DMS79 treated with DMSO at 0.1 percent for 48 hours (cell line): ENCODE measurements around the gene MARK3.
A peak's percentile ranks its signal among the peaks of the same experiment; 100 is the strongest.
"Not testable (repeated sequence)": the region's sequence is repeated elsewhere in the genome, so short reads cannot be mapped to it uniquely, and the experiment has no call there.

ENCODE experiments used
- DNase-seq: peaks from one replicate; lab custom pipeline; 2025; lab: John Stamatoyannopoulos, UW

MARK3 gene

DNA sequence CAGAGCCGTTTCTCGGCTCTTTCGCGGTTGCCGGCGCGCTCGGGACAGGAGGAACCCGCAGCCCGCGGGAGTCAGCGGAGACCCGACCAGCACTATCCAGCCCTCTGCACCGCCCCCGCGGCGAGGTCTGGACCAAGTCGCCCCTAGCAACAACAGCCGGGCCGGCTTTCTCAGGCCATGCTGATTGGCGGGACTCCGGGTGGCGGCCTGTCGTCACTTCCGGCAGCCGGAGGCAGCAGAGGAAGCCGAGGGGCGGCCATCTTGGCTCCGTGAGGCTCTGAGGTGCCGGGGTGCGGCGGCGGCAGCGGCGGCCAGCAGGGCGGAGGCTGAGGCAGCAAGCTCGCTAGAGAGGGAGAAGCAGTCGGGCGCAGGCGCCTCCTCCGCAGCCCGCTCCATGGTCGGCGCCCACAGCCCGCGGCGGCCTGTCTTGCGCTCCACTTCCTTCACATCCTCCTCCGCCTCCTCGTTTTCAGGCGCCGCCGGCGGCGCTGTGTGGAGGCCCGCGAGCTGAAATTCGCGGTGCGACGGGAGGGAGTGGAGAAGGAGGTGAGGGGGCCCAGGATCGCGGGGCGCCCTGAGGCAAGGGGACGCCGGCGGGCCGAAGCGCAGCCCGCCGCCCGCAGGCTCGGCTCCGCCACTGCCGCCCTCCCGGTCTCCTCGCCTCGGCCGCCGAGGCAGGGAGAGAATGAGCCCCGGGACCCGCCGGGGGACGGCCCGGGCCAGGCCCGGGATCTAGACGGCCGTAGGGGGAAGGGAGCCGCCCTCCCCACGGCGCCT, at the start of gene MARK3:
Gene MARK3 (plus strand): TSS at position 264 of the 777 bp plus-strand sequence. CDS start 615 bp downstream, outside the sequence.
- peak; percentile 96 for DNase-seq

DNA sequence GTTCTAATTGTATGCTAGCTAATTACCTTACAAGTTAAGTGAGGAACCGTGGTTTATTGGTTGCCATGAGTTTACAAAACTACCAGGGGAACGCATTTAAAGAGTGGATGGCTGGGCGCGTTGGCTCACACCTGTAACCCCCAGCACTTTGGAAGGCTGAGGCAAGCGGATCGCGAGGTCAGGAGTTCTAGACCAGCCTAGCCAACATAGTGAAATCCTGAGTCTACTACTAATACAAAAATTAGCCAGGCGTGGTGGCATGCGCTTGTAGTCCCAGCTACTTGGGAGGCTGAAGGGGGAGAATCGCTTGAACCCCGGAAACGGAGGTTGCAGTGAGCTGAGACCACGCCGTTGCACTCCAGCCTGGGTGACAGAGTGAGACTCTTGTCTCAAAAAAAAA, 49.0 kb upstream of the MARK3 start:
- DNase-seq: no peak

DNA sequence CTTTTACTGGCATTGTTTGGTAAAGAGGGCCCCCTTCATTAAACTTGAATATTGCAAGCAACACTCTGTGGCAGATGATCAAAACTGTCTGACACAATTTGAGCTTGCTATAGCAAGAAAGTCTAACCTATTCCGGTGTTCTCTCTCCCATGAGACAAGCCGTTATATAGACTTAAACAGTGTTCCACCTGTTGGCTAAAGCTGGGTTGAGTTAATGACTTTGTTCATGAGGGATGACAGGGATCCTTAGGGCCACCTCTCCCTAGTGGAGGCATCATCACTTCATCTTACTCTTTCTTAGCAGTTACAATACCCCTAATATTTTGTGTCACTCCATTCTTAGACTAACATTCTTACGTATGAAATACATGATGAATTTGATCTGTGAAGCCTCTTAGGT, 47.4 kb upstream of the MARK3 start:
- no peak for DNase-seq

DNA sequence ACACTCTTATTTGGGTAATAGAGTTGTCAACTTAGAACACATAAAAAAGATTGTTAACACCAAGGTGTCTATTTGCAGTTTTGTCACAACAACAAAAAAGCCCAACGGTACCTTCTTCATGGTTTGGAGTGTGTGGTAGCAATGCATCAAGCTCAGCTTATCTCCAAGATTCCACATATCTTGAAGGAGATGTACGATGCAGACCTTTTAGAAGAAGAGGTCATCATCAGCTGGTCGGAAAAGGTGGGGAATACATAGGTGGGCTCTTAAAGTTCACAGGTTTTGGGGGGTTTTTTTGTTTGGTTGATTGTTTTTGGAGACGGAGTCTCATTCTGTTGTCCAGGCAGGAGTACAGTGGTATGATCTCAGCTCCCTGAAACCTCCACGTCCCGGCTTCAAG, 45.7 kb upstream of the MARK3 start:
- no peak for DNase-seq

DNA sequence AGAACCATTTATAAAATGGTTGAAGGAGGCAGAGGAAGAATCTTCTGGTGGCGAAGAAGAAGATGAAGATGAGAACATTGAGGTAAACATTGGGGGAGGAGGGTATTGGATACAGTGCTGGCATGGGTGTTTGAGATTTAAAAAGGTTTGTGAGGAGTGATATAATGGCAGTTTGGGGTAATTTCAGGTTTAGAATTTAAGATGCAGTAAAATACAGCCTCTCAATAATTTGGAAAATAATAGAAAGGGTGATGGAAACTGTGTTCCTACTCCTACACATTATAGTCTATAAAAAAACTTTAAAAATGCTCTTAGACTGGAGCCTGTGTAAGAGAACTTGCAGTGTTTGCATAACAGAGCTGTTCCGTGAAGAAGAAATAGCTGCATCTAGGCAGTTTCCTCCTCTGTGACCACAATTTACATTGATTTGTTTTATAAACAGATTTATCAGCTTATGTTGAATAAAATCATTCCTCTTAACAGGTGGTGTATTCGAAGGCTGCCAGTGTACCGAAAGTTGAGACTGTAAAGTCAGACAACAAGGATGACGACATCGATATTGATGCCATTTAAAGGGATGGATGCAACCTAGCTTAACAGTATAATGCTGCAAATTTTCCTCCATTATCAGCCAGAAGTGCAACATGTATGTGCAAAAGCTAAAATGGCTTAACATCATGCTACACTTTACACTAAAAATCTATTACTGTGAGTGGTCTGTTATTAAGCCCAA, 44.6 kb upstream of the MARK3 start:
- no peak for DNase-seq

DNA sequence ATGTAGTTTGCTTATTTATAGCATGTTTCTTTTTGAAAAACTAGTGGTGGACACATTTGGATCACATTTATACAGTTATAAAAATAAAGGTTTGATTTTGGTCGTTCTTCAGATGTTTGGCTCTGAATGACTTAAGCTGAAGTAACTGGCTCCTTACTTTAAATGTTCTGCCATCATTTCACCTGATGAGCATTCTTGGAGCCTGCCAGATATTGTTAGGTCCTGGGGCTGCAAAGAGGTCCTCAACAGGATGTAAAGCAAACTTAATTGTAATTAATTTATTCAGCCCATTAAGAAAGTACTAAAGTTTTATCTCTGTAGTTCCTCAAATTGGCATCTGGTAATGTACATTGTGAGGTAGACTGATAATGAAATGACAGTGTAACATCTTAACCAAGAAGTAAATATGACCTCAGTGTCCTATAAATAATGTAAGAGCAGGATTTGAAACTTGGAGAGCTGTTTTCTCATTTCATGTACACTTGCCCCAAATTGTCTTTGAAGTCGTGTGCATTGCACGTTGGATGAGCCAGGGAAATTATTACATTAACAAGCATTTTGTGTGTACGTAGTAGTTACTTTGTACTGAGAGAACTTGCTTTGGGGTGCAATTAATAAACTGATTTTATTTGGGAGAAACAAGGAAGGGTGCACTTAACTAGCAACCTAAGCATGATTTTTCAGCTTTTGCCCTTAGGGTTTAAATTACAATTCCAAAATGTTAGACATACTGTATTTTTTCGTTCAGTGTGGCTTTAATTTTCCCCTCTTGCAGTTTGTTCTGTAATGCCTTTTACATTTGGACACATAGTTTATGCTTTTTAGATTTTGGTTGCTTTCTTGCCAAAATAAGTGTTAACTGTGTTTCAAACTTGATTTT, 43.7 kb upstream of the MARK3 start:
- DNase-seq: no peak

DNA sequence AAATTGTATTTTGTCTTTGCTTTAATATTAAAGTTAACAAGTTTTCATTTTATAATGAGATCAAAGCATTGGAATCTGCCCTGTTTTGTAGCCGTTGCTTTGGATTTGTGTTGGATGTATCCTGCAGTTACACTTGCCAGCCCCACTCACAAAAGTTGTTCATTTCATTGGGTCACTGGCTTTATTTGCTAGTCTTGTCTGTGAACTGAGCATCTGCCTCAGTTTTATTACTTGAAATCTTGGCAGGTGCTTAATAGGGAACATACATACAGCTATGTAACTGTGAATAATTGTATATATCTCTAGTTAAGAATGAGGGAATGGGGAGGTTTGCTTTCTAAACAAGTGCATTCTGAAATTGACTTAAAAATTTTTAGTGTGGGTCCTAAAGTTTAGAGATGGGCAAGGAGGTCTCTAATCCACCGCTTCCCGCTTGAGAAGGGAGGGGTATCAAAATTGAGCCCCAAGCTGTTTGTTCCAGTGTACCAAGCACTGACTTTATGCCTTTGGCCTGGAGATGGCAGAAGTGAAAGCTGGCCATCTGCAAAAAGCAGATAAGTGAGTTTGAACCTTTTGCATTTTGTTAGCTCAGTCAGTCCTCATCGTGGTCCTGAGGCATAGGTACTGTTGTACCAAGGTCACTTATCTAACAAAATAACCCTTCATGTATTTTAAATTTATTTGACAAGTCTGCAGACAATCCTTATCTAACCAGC, 41.9 kb upstream of the MARK3 start:
- no peak for DNase-seq

DNA sequence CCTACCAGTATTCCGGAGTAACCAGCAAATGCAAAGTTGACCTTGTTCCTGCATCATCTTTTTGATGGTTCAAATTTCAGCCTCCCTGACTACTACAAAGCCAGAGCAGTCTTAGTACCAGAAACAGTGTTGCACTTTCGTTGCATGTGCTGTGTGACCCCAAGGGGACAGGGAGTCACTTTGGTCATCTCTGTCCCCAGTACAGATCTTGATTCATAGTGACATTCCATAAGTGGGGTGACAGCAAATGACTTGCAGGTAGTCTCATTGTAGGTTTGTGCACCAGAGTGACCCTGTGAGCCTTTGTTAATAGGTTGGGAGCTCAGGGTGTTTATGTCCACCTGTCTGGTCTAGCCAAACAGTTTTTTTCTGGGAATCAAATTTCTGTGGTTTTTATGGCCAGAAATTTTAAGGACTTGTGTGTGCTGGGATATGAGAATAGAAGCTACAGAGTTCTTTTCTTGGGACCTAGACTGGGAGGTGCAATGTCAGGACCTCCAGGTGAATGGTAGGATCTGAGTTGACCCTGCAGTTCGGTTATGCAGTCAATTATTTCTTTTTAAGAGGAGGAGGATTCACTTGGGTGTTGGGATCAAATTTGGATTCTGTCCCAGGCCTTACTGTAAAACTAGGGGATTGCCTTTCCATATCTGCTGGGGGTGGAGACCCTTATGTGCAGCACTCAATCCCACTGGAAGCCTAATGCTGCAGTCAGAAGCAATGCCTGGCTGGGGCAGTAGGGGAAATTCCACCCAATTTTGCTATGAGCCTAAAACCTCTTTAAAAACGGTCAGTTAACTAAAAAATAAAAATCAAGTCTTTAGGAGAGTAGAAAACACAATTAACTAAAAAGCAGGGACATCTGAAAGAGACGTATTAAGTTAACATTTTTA, 41.1 kb upstream of the MARK3 start:
- no peak for DNase-seq

DNA sequence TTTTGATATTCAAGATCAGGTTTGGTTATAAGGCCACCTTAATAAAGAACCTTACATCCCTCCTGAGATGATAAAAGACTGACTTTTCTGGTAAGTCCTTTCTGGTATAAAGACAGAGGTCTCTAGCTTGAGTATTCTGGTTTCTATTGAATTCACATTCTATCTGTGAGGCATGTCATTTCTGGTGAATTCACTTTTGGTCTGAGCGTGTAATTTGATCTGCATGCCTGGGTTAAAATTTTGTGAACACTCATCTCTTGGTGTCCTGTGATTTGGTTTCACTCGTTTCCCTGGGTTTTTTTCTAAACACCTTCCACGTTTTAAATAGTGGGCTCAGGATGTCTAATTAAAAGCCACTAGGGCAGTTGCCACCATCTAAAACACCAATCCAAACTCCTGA, 38.9 kb upstream of the MARK3 start:
- DNase-seq: no peak

DNA sequence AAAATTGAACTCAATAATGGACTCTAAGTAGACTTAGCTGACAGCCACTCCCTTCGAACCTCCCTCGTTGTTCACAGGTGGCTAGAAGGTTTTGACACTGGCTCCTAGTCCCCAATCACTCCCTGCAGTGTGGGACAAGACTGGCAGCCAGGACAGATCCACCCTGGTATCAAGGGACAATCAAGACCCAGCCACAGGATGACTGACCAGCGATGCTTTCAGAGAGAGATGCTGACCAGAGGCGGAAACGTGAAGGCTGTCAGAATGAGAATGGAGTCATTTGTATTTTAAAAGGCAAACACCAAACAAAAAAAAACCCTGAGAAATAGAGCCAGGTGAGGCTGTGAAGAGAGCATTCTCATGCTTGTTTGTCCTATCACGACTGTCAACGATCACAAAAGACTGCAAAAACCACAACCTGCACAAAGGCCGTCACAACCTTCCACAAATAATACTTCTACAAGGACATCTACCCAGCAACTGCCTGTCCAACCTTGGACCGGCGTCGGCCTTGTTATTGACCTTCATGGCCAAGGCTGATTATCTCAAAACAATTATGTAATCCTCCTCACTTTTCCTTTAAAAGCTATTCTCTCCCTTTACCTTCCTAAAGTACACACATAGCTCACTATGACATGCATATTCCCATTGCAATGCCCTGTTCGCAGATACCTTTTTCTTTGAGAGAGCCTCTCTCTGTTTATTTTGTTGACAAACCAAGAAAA, 38.0 kb upstream of the MARK3 start:
- DNase-seq: no peak

DNA sequence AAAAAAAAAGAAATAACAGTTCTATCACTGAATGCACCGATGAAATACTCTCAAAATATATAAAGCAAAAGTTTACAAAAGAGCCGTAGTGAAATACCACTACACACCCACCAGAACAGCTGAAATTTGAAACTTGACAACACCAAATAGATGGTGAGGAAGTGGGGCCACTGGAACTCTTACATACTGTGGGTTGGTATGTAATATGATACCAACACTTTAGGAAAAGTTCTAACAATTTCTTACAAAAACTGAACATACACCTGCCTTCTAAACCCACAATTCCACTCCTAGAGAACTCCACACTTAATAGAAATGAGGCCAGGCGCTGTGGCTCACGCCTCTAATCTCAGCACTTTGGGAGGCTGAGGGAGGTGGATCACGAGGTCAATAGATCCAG, 37.1 kb upstream of the MARK3 start:
- no peak for DNase-seq

DNA sequence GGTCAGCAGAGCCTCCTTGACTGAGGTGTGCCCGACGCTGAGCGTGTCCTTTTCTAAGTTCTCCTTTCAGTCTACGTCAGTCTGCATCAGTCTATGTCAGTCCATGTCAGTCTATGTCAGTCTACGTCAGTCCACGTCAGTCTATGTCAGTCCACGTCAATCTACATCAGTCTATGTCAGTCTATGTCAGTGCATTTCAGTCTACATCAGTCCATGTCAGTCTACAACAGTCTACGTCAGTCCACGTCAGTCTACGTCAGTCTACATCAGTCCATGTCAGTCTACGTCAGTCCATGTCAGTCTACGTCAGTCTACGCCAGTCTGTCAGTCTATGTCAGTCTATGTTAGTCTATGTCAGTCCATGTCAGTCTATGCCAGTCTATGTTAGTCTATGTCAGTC, 35.2 kb upstream of the MARK3 start:
- DNase-seq: no peak

DNA sequence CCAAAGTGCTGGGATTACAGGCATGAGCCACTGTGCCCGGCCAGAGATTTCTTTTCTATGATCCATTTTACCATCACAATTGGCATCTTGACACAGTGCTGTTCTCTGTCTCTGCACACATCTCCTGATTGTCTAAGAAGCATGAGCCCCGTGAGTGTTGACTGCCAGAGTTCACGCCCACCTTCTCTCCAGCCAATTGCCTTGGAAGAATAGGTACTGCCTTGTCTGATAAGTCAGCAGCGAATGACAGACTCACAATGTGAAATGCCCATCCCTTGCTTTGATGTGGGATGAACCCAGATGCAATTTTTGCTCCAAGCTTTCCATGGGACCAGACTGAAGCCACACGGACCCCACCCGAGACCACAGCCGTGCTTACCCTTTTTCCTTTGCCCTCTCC, 31.9 kb upstream of the MARK3 start:
- DNase-seq: no peak

DNA sequence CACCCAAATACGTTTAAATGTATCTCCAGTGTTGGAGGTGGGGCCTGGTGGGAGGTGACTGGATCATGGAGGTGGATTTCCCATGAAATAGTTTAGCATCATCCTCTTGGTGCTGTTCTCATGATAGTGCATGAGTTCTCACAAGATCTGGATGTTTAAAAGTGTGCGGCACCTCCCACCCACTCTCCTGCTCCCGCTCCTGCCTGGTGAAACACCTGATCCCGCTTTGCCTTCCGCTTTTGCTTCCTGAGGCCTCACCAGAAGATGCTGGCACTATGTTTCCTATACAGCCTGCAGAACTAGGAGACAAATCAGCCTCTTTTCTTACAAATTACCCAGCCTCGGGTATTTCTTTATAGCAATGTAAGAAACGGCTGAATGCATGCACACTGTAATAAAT, 31.1 kb upstream of the MARK3 start:
- no peak for DNase-seq

DNA sequence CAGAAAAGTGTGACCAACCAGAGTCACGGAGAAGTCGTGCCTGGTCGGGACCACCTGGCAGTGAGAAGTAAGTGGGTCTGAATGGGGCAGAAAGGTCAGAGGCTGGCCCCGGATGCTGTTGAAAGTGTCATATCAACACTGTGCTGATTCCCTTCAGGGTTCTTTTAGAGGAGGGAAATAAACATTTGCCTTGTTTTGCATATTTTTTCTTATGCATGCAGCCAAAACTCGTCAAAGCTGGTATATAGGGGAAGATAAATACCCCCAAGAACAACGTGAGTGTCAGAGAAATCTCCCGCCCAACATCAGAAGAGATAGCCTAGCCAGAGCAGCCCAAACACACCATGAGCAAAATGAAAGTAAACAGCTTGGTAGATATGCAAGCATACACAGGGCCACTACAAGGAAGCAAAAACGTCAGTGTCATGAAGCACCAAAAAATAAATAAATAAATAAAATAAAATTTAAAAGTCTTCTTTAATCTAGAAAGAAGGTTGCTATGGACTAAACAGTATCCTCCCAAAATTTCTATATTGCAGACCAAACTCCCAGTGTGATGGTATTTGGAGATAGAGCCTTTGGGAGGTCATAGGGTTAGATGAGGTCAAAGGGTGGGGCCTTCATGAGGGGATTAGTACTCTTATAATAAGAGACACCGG, 29.1 kb upstream of the MARK3 start:
- peak; percentile 31 for DNase-seq

DNA sequence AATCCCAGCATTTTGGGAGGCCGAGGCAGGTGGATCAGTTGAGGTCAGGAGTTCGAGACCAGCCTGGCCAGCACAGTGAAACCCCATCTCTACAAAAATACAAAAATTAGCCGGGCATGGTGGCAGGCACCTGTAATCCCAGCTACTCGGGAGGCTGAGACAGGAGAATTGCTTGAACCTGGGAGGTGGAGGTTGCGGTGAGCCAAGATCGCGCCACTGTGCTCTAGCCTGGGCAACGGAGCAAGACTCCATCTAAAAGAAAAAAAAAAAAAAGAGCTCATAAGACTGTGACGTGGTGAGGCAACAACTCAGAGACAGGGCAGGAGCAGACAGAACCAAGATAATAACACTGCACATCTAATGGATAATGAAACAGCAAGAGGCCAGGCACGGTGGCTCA, 27.7 kb upstream of the MARK3 start:
- not testable (repeated sequence) for DNase-seq

DNA sequence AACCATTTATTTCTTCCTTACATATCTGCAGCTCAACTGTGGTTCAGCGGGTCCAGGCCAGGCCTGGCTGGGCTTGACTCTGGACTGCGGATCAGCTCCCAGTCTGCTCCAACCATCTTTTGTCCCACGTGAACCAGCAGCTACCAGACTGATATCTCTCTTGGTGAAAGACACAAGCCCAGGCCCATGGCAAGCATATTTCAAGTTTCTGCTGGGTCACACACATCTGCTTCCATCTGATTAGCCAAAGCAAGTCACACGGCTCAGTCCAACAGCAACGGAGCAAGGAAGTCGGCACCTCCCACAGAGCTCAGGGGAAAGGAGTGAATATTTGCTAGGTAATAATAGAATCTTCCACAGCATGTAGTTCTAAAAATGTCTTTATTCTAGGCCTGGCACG, 24.7 kb upstream of the MARK3 start:
- DNase-seq: no peak

DNA sequence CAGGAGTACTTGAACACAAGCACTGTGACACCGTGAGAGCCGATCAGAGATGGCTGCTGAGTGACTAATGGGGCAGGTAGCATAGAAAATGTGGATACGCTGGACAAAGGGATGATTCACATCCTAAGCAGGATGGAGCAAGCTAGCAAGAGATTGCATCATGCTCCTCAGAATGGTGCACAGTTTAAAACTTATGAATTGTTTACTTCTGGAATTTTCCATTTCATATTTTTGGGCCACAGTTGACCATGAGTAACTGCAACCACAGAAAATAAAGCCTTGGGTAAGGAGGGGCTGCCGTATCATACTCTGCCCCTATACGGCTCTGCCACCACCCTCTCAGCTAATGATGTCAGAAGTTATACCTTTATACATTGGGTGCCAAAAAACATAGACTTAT, 23.3 kb upstream of the MARK3 start:
- DNase-seq: no peak

DNA sequence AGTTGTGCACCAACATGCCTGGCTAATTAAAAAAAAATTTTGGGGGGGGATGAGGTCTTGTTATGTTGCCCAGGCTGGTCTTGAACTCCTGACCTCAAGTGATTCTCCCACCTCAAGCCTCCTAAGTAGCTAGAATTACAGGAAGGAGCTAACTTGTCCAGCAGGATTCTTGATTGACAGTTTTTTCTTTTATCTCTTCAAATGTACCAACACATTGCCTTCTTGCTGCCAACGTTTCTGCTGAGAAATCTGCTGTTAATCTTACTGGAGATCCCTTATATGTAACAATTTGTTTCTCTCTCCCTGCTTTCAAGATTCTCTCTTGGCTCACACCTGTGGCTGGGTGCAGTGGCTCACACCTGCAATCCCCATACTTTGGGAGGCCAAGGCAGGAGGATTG, 22.4 kb upstream of the MARK3 start:
- DNase-seq: no peak

DNA sequence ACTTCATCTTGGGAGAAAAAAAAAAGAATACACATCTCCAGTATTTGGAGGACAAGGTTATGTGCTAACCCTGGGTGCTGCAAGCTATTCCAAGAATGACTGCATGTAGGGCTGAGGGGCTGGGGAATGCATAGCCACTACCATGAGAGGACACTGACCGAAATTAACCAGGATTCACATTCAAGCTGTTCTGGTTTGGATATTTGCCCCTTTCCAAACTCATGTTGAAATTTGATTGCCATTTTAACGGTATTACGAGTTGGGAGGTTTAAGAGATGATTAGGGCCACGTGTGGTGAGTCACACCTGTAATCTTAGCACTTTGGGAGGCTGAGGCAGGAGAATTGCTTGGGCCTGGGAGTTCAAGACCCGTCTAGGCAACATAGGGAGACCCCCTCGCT, 18.5 kb upstream of the MARK3 start:
- no peak for DNase-seq
